K562 (cell line): ENCODE data around the gene SEPTIN1. TPM values are rescaled to one million over a fixed set of nuclear protein-coding genes. Genes with fewer than 3 reads are reported as not detected.

Experiments
- ARNT ChIP-seq, 2 experiments: fragments of 450-650 bp; IDR thresholded peaks; 2 replicates each; pipeline ENCODE4 v1.6.1; 2016; ENCODE audit warnings: mild to moderate bottlenecking in 1 of 2
- BACH1 ChIP-seq: fragments of 200-800 bp; sonication (Bioruptor generic); IDR thresholded peaks from 2 replicates; pipeline ENCODE4 v1.6.1; 2016; ENCODE audit warnings: missing genetic modification characterization, missing compliant biosample characterization
- BMI1 ChIP-seq: fragments of 150-350 bp; IDR thresholded peaks from 2 replicates; pipeline ENCODE4 v1.6.1; 2014; ENCODE audit warnings: low read length
- CBFB ChIP-seq: sonication (generic); formaldehyde crosslinking; IDR thresholded peaks from 2 replicates; pipeline ENCODE4 v1.4.0; 2020; ENCODE audit warnings: mild to moderate bottlenecking, missing genetic modification reagents
- CEBPB ChIP-seq: fragments of 450-650 bp; IDR thresholded peaks from 2 replicates; pipeline ENCODE4 v1.6.1; 2016; ENCODE audit warnings: missing genetic modification characterization, missing compliant biosample characterization
- DPF2 ChIP-seq: fragments of 450-650 bp; IDR thresholded peaks from 2 replicates; pipeline ENCODE4 v1.6.1; 2016
- GTF2A2 ChIP-seq: IDR thresholded peaks from 2 replicates; pipeline ENCODE4 v1.6.1; 2016; ENCODE audit warnings: mild to moderate bottlenecking, missing genetic modification characterization, missing compliant biosample characterization
- HNRNPLL ChIP-seq: fragments of 200-400 bp; formaldehyde crosslinking; IDR thresholded peaks from 2 replicates; pipeline ENCODE4 v1.6.1; 2017; ENCODE audit warnings: low read length, low read depth, mild to moderate bottlenecking; ENCODE audit not compliant: poor library complexity, severe bottlenecking
- LARP7 ChIP-seq: fragments of 450-650 bp; IDR thresholded peaks from 2 replicates; pipeline ENCODE4 v1.6.1; 2016
- LEF1 ChIP-seq: fragments of 450-650 bp; IDR thresholded peaks from 2 replicates; pipeline ENCODE4 v1.6.1; 2016; ENCODE audit warnings: mild to moderate bottlenecking
- MTF1 ChIP-seq: fragments of 250-450 bp; sonication (Bioruptor Pico); IDR thresholded peaks from 2 replicates; pipeline ENCODE4 v1.9.0; 2021; ENCODE audit warnings: moderate library complexity, mild to moderate bottlenecking, inconsistent platforms, borderline replicate concordance
- NCOA1 ChIP-seq: fragments of 450-650 bp; IDR thresholded peaks from 2 replicates; pipeline ENCODE4 v1.6.1; 2016; ENCODE audit warnings: low read depth
- NUFIP1 ChIP-seq: fragments of 450-650 bp; IDR thresholded peaks from 2 replicates; pipeline ENCODE4 v1.6.1; 2018; ENCODE audit not compliant: partially characterized antibody
- OTX1 ChIP-seq: fragments of 450-650 bp; formaldehyde crosslinking; IDR thresholded peaks from 2 replicates; pipeline ENCODE4 v1.4.0; 2022; ENCODE audit warnings: mild to moderate bottlenecking
- SMARCA5 ChIP-seq: fragments of 450-650 bp; IDR thresholded peaks from 2 replicates; pipeline ENCODE4 v1.6.1; 2016
- SPI1 ChIP-seq: IDR thresholded peaks from 2 replicates; pipeline ENCODE4 v1.6.1; 2011; ENCODE audit warnings: low read depth, low read length, control low read depth, borderline replicate concordance
- TAL1 ChIP-seq: fragments of 450-650 bp; IDR thresholded peaks from 2 replicates; pipeline ENCODE4 v1.6.1; 2016; ENCODE audit warnings: mild to moderate bottlenecking
- TEAD1 ChIP-seq, 2 experiments: fragments of 450-650 bp in 1 of 2; sonication (generic) in 1 of 2; formaldehyde crosslinking; IDR thresholded peaks; 2 replicates each; pipeline versions ENCODE4 v1.4.0 to v1.8.0; 2020 to 2022; ENCODE audit warnings: mild to moderate bottlenecking in 2 of 2, missing genetic modification reagents in 1 of 2
- TRIM24 ChIP-seq, 2 experiments: fragments of 450-650 bp; IDR thresholded peaks; 2 replicates each; pipeline ENCODE4 v1.6.1; 2016
- TSC22D4 ChIP-seq: fragments of 450-650 bp; IDR thresholded peaks from 2 replicates; pipeline ENCODE4 v1.6.1; 2016; ENCODE audit warnings: missing genetic modification characterization, missing biosample characterization, control low read depth
- XRCC5 ChIP-seq: fragments of 200-400 bp; formaldehyde crosslinking; IDR thresholded peaks from 2 replicates; pipeline ENCODE4 v1.6.1; 2017; ENCODE audit warnings: low read depth, mild to moderate bottlenecking, low read length
- ZNF76 ChIP-seq: fragments of 250-450 bp; sonication (Bioruptor Pico); IDR thresholded peaks from 2 replicates; pipeline ENCODE4 v1.4.0; 2020; ENCODE audit warnings: mild to moderate bottlenecking, moderate library complexity, borderline replicate concordance
- polyA plus RNA-seq, 8 experiments: library from polyadenylated mRNA; depleted of rRNA in 4 of 8; stranded (reverse) in 5 of 8; unstranded in 3 of 8; fragments of >200 nt; fragmentation: Nextera tagmentation in 2 of 8; fragmentation: Illumina TruSeq in 1 of 8; extraction: Ambion mirVana in 2 of 8; extraction: Trizol in 1 of 8; gene quantifications; 2 replicates each; pipeline versions ENCODE4 v1.2.1 to v1.2.3, GENCODE V29; 2011 to 2014; ENCODE audit warnings: inconsistent platforms in 1 of 8, missing spikeins in 1 of 8
- total RNA-seq, 7 experiments: library from RNA; depleted of rRNA in 6 of 7; stranded (reverse); fragments of >200 nt in 6 of 7; fragmentation: Illumina TruSeq in 2 of 7; extraction: Trizol in 2 of 7; gene quantifications; 2 replicates each; pipeline versions ENCODE4 v1.2.1 to v1.2.3, GENCODE V29; 2011 to 2021; ENCODE audit warnings: low replicate concordance in 1 of 7
- TF ChIP-seq, protein P1 (sequence below), 2 experiments: IDR thresholded peaks; 2 replicates each; pipeline ENCODE4 v1.6.1; 2011; ENCODE audit warnings: borderline replicate concordance in 1 of 2, control low read depth in 1 of 2, low read depth in 1 of 2, low read length in 1 of 2, mild to moderate bottlenecking in 1 of 2, mixed read lengths in 1 of 2, moderate library complexity in 1 of 2; ENCODE audit not compliant: insufficient read depth in 1 of 2, insufficient read length in 1 of 2, poor library complexity in 1 of 2, severe bottlenecking in 1 of 2; ENCODE audit errors: extremely low read depth in 1 of 2
- TF ChIP-seq, protein P2 (sequence below), 2 experiments: fragments of 450-650 bp in 1 of 2; IDR thresholded peaks; 2 replicates each; pipeline ENCODE4 v1.6.1; 2011 to 2017; ENCODE audit warnings: low read depth in 2 of 2, antibody characterized with exemption in 1 of 2, borderline replicate concordance in 1 of 2, low read length in 1 of 2, mild to moderate bottlenecking in 1 of 2, mixed read lengths in 1 of 2; ENCODE audit not compliant: control insufficient read depth in 1 of 2
- TF ChIP-seq, protein P3 (sequence below): sonication (generic); formaldehyde crosslinking; IDR thresholded peaks from 2 replicates; pipeline ENCODE4 v1.8.0; 2022; ENCODE audit warnings: missing genetic modification reagents, mild to moderate bottlenecking, moderate library complexity, borderline replicate concordance
- TF ChIP-seq, protein P4 (sequence below): fragments of 450-650 bp; IDR thresholded peaks from 2 replicates; pipeline ENCODE4 v1.6.1; 2017; ENCODE audit warnings: antibody characterized with exemption

Gene SEPTIN1
- total and polyA plus RNA-seq, 9 of the 15 experiments (the other 6 are each of a cell fraction or from before 2014, with no cell fraction given): 0.23 to 5.6 (median 1.7) TPM; not detected in 1

DNA sequence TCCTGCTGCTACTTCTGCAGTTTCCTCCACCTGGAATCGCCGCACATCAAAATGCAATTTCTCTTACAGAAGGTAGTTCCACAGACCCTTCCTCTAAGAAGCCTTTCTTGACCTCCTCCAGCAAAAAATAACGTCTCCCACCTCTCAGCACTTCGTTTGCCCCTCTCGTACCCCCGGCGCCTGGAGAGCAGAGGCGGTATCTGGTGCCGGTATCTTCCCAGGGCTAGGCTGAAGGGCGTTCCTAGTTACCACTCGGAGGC is 47.0 kb upstream of the SEPTIN1 start (continued):
- TF ChIP-seq, protein P1, sequence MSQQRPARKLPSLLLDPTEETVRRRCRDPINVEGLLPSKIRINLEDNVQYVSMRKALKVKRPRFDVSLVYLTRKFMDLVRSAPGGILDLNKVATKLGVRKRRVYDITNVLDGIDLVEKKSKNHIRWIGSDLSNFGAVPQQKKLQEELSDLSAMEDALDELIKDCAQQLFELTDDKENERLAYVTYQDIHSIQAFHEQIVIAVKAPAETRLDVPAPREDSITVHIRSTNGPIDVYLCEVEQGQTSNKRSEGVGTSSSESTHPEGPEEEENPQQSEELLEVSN (IDR thresholded peaks at IDR 0.05; ENCODE audit: borderline replicate concordance in 1 of 2, extremely low read depth in 1 of 2, insufficient read depth in 1 of 2, insufficient read length in 1 of 2, low read depth in 1 of 2, low read length in 1 of 2, poor library complexity in 1 of 2, severe bottlenecking in 1 of 2): no peak
- TF ChIP-seq HNRNPLL: no peak
- no peak for TF ChIP-seq TAL1
- no peak for TF ChIP-seq NCOA1
- 0 out of 4 replicates have a peak, but pooled peaks of 1 of the 2 experiments have one; percentile 17 for TF ChIP-seq TRIM24 (IDR thresholded peaks at IDR 0.05)
- no peak for TF ChIP-seq CBFB (CRISPR knock-in tag)
- TF ChIP-seq BACH1 (tag): no peak
- TF ChIP-seq LARP7: 0 out of 2 replicates have a peak, but pooled peaks have one; percentile 25
- TF ChIP-seq LEF1: no peak
- no peak for TF ChIP-seq CEBPB
- TF ChIP-seq OTX1 (CRISPR knock-in tag): no peak
- 0 out of 2 replicates have a peak, but pooled peaks have one; percentile 27 for TF ChIP-seq DPF2
- TF ChIP-seq, protein P2, sequence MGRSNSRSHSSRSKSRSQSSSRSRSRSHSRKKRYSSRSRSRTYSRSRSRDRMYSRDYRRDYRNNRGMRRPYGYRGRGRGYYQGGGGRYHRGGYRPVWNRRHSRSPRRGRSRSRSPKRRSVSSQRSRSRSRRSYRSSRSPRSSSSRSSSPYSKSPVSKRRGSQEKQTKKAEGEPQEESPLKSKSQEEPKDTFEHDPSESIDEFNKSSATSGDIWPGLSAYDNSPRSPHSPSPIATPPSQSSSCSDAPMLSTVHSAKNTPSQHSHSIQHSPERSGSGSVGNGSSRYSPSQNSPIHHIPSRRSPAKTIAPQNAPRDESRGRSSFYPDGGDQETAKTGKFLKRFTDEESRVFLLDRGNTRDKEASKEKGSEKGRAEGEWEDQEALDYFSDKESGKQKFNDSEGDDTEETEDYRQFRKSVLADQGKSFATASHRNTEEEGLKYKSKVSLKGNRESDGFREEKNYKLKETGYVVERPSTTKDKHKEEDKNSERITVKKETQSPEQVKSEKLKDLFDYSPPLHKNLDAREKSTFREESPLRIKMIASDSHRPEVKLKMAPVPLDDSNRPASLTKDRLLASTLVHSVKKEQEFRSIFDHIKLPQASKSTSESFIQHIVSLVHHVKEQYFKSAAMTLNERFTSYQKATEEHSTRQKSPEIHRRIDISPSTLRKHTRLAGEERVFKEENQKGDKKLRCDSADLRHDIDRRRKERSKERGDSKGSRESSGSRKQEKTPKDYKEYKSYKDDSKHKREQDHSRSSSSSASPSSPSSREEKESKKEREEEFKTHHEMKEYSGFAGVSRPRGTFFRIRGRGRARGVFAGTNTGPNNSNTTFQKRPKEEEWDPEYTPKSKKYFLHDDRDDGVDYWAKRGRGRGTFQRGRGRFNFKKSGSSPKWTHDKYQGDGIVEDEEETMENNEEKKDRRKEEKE (IDR thresholded peaks at IDR 0.05; ENCODE audit: borderline replicate concordance in 1 of 2, control insufficient read depth in 1 of 2, low read depth in 2 of 2, low read length in 1 of 2): no peak
- TF ChIP-seq BMI1: no peak
- 0 out of 2 replicates have a peak, but pooled peaks have one; percentile 55 for TF ChIP-seq SMARCA5
- no peak for TF ChIP-seq TEAD1 (CRISPR knock-in tag; IDR thresholded peaks at IDR 0.05)
- TF ChIP-seq XRCC5: no peak
- no peak for TF ChIP-seq MTF1 (CRISPR knock-in tag)
- TF ChIP-seq ARNT (IDR thresholded peaks at IDR 0.05): no peak
- no peak for TF ChIP-seq TSC22D4
- TF ChIP-seq GTF2A2 (tag): no peak
- TF ChIP-seq ZNF76 (CRISPR knock-in tag): no peak
- TF ChIP-seq, protein P3, sequence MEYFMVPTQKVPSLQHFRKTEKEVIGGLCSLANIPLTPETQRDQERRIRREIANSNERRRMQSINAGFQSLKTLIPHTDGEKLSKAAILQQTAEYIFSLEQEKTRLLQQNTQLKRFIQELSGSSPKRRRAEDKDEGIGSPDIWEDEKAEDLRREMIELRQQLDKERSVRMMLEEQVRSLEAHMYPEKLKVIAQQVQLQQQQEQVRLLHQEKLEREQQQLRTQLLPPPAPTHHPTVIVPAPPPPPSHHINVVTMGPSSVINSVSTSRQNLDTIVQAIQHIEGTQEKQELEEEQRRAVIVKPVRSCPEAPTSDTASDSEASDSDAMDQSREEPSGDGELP (CRISPR knock-in tag): no peak
- TF ChIP-seq, protein P4, sequence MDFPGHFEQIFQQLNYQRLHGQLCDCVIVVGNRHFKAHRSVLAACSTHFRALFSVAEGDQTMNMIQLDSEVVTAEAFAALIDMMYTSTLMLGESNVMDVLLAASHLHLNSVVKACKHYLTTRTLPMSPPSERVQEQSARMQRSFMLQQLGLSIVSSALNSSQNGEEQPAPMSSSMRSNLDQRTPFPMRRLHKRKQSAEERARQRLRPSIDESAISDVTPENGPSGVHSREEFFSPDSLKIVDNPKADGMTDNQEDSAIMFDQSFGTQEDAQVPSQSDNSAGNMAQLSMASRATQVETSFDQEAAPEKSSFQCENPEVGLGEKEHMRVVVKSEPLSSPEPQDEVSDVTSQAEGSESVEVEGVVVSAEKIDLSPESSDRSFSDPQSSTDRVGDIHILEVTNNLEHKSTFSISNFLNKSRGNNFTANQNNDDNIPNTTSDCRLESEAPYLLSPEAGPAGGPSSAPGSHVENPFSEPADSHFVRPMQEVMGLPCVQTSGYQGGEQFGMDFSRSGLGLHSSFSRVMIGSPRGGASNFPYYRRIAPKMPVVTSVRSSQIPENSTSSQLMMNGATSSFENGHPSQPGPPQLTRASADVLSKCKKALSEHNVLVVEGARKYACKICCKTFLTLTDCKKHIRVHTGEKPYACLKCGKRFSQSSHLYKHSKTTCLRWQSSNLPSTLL: no peak
- no peak for TF ChIP-seq NUFIP1
- no peak for TF ChIP-seq SPI1
